ENCODE data around the gene EXOC4. TPM values are rescaled to one million over a fixed set of nuclear protein-coding genes. Genes with fewer than 3 reads are reported as not detected.

Gene EXOC4
- total and polyA plus RNA-seq, 2 of the 13 experiments (the other 11 are each of a cell fraction or from before 2014, with no cell fraction given), result 22.5 to 39.0 TPM

DNA sequence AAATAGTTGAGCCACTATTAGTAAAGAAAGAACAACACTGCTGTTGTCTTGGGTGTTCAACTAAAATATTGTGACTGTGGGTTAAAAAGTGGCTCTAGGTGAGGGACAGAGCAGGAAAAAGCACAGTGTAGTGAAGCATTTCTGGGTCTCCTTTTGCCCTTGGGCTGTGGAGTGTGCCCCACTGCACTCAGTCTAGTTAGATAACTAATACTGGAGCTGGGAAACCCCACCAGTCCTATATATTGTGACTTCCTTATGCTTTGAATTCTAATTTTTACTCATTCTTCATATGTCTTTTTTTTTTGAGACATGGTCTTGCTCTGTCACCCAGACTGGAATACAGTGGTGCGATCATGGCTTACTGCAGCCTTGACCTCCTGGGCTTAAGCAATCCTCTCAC, 195.1 kb downstream of the EXOC4 start:
- DNase-seq (ENCODE audit: low spot score), result no peak
- ATAC-seq, result no peak
- FAIRE-seq, result no peak
- intact Hi-C loops (cut with micrococcal nuclease; ENCODE audit: unreplicated experiment), result no loop called here
- H3K79me2 ChIP-seq (ENCODE audit: insufficient read depth, low read length), result no peaks in the 10 kb centered on the region
- TF ChIP-seq ZNF337 (CRISPR knock-in tag; IDR thresholded peaks at IDR 0.05; ENCODE audit: borderline replicate concordance, low read depth), result no peak
- no peak for TF ChIP-seq MEF2D (CRISPR knock-in tag; IDR thresholded peaks at IDR 0.05)
- no peak for TF ChIP-seq CHD4 (IDR thresholded peaks at IDR 0.05; ENCODE audit: borderline replicate concordance, low read length)
- no peak for TF ChIP-seq ZNF749 (CRISPR knock-in tag; IDR thresholded peaks at IDR 0.05; ENCODE audit: borderline replicate concordance)
- no peak overlapping the region for H3K4me2 ChIP-seq (ENCODE audit: low read depth, low read length)
- H2AFZ ChIP-seq (ENCODE audit: low read length), result no peak overlapping the region
- no peaks in the 10 kb centered on the region for H3K4me1 ChIP-seq (ENCODE audit: insufficient read depth, low read length)
- no peaks in the 10 kb centered on the region for H3K27me3 ChIP-seq (ENCODE audit: control insufficient read depth in 1 of 2, insufficient read depth in 2 of 2, low read length in 2 of 2)
- H3K27ac ChIP-seq (ENCODE audit: extremely low read length, insufficient read depth, low read length), result no peak overlapping the region
- no peaks in the 10 kb centered on the region for H4K20me1 ChIP-seq (ENCODE audit: insufficient read depth, low read length)
- no peaks in the 10 kb centered on the region for H3K36me3 ChIP-seq (replicated peaks in 1 of 2; ENCODE audit: control insufficient read depth in 1 of 2, insufficient read depth in 2 of 2, low read length in 2 of 2)
- H3K9me3 ChIP-seq (ENCODE audit: low read length), result no peaks in the 10 kb centered on the region
- BruUV-seq (replicated peaks), result no TSS peak
- CTCF ChIA-PET (ENCODE audit: low intra/inter-chr PET ratio, low total read pairs), result no interaction called here
- no peak overlapping the region for H3K4me3 ChIP-seq (replicated peaks in 1 of 3; ENCODE audit: insufficient read depth in 1 of 3, low read depth in 2 of 3, low read length in 3 of 3)
- no peak overlapping the region for H3K9ac ChIP-seq (ENCODE audit: insufficient read depth, low read depth, low read length)
- POLR2A ChIA-PET, result no interaction called here
- in situ Hi-C loops (cut with HindIII; ENCODE audit: extremely low pct_ligation_motif_present, low pct_unique_long_range_greater_than_20kb), result loop anchor here (25.0 kb wide), 1 partner anchor 736 kb away; no protein-coding TSS in a partner anchor
- WGBS (ENCODE audit: low lambda C conversion rate), result 96% methylated on average over 1 of the region's 1 CpG

DNA sequence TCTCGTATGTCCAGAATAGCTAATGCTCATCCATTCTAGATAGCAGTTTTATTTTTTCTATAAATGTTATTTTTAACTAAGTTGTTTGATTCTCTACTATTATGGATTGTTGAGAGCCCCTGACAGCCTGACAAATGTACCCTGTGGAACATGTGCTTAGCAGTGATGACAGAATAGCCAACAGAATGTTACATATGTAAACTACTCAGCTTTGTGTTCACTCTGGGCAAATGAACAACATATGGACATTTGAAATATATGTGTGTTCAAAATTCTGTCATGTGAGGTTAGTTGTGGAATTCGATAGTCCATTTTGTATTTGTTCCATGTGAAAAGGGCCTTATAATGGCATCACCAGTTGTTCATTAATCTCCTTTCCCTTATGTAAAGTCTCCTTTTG, 199.7 kb downstream of the EXOC4 start:
- Histone ChIP-seq H3K4me3 (replicated peaks in 1 of 3; ENCODE audit: insufficient read depth in 1 of 3, low read depth in 2 of 3, low read length in 3 of 3) (no peak overlapping the region), H2AFZ (ENCODE audit: low read length) (no peak overlapping the region), H3K79me2 (ENCODE audit: insufficient read depth, low read length) (no peaks in the 10 kb centered on the region), H3K27me3 (ENCODE audit: control insufficient read depth in 1 of 2, insufficient read depth in 2 of 2, low read length in 2 of 2) (no peaks in the 10 kb centered on the region), H3K4me1 (ENCODE audit: insufficient read depth, low read length) (no peaks in the 10 kb centered on the region), H3K9ac (ENCODE audit: insufficient read depth, low read depth, low read length) (no peak overlapping the region), H3K4me2 (ENCODE audit: low read depth, low read length) (no peak overlapping the region), H3K36me3 (replicated peaks in 1 of 2; ENCODE audit: control insufficient read depth in 1 of 2, insufficient read depth in 2 of 2, low read length in 2 of 2) (no peaks in the 10 kb centered on the region), H4K20me1 (ENCODE audit: insufficient read depth, low read length) (no peaks in the 10 kb centered on the region), H3K9me3 (ENCODE audit: low read length) (no peaks in the 10 kb centered on the region), H3K27ac (ENCODE audit: extremely low read length, insufficient read depth, low read length) (no peak overlapping the region)
- in situ Hi-C loops (cut with HindIII; ENCODE audit: extremely low pct_ligation_motif_present, low pct_unique_long_range_greater_than_20kb), result no loop called here
- ChIA-PET CTCF (ENCODE audit: low intra/inter-chr PET ratio, low total read pairs) (no interaction called here), POLR2A (no interaction called here)
- ATAC-seq (no peak), FAIRE-seq (no peak), DNase-seq (ENCODE audit: low spot score) (no peak)
- WGBS (ENCODE audit: low lambda C conversion rate), result 93% methylated on average over 2 of the region's 2 CpGs
- TF ChIP-seq ZNF562 (CRISPR knock-in tag; IDR thresholded peaks at IDR 0.05; ENCODE audit: borderline replicate concordance), result no peak
- TF ChIP-seq, protein P1, sequence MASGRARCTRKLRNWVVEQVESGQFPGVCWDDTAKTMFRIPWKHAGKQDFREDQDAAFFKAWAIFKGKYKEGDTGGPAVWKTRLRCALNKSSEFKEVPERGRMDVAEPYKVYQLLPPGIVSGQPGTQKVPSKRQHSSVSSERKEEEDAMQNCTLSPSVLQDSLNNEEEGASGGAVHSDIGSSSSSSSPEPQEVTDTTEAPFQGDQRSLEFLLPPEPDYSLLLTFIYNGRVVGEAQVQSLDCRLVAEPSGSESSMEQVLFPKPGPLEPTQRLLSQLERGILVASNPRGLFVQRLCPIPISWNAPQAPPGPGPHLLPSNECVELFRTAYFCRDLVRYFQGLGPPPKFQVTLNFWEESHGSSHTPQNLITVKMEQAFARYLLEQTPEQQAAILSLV (CRISPR knock-in tag; IDR thresholded peaks at IDR 0.05; ENCODE audit: borderline replicate concordance), result no peak
- TF ChIP-seq NFYC (CRISPR knock-in tag; IDR thresholded peaks at IDR 0.05), result no peak
- no peak for TF ChIP-seq HMGA1 (CRISPR knock-in tag; conservative IDR thresholded peaks at IDR 0.05)
- no peak for TF ChIP-seq HOXA9 (CRISPR knock-in tag; IDR thresholded peaks at IDR 0.05; ENCODE audit: borderline replicate concordance)
- TF ChIP-seq, protein P2, sequence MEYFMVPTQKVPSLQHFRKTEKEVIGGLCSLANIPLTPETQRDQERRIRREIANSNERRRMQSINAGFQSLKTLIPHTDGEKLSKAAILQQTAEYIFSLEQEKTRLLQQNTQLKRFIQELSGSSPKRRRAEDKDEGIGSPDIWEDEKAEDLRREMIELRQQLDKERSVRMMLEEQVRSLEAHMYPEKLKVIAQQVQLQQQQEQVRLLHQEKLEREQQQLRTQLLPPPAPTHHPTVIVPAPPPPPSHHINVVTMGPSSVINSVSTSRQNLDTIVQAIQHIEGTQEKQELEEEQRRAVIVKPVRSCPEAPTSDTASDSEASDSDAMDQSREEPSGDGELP (IDR thresholded peaks at IDR 0.05; ENCODE audit: borderline replicate concordance, low read depth), result no peak
- TF ChIP-seq KDM2A (CRISPR knock-in tag; IDR thresholded peaks at IDR 0.05; ENCODE audit: borderline replicate concordance, low read depth), result no peak
- TF ChIP-seq KDM1A (CRISPR knock-in tag; IDR thresholded peaks at IDR 0.05), result no peak
- TF ChIP-seq ZNF605 (CRISPR knock-in tag; IDR thresholded peaks at IDR 0.05), result no peak
- no peak for TF ChIP-seq CENPX (CRISPR knock-in tag; IDR thresholded peaks at IDR 0.05)
- TF ChIP-seq MYNN (CRISPR knock-in tag; IDR thresholded peaks at IDR 0.05; ENCODE audit: low read depth), result no peak
- TF ChIP-seq ARID2 (CRISPR knock-in tag; IDR thresholded peaks at IDR 0.05; ENCODE audit: borderline replicate concordance), result no peak
- TF ChIP-seq ZBTB38 (CRISPR knock-in tag; IDR thresholded peaks at IDR 0.05), result no peak
- no TSS peak for BruUV-seq (replicated peaks)
- intact Hi-C loops (cut with micrococcal nuclease; ENCODE audit: unreplicated experiment), result no loop called here

Data from HepG2 (cell line).